SU-DHL-6 (cell line): ENCODE measurements around the gene CACNA1C.

ENCODE experiments used
- H2AFZ ChIP-seq: fragments of 200-600 bp; sonication (generic); 2 replicates; pipeline ENCODE4 v1.6.1; 2014; ENCODE audit warnings: low read depth, mild to moderate bottlenecking, moderate library complexity, mixed read lengths, antibody characterized with exemption, low read length; ENCODE audit not compliant: severe bottlenecking
- H3F3A ChIP-seq: fragments of 200-600 bp; shearing (Covaris generic); 2 replicates; pipeline ENCODE4 v1.6.0; 2016; ENCODE audit warnings: antibody characterized with exemption, mild to moderate bottlenecking; ENCODE audit not compliant: insufficient read depth
- H3K27ac ChIP-seq: fragments of 200-600 bp; sonication (generic); 2 replicates; pipeline ENCODE4 v1.5.1; 2016; ENCODE audit warnings: low read depth, mild to moderate bottlenecking, low read length, moderate library complexity, mixed read lengths
- H3K27me3 ChIP-seq: fragments of 200-600 bp; sonication (generic), shearing (Covaris generic); 2 replicates; pipeline ENCODE4 v1.6.0; 2014; ENCODE audit warnings: mild to moderate bottlenecking, low read length
- H3K36me3 ChIP-seq: fragments of 200-600 bp; sonication (generic); 2 replicates; pipeline ENCODE4 v1.6.1; 2014; ENCODE audit warnings: mild to moderate bottlenecking, low read length, mixed read lengths
- H3K4me2 ChIP-seq: fragments of 300-600, 200-600 bp; shearing (Covaris generic), sonication (generic); 2 replicates; pipeline ENCODE4 v1.6.0; 2014; ENCODE audit warnings: low read length, low read depth, mild to moderate bottlenecking; ENCODE audit not compliant: poor library complexity, severe bottlenecking
- H3K4me3 ChIP-seq: fragments of 200-600 bp; sonication (generic); 2 replicates; pipeline ENCODE4 v1.5.1; 2014; ENCODE audit warnings: antibody characterized with exemption, low read length, mild to moderate bottlenecking, mixed read lengths; ENCODE audit not compliant: insufficient read depth, poor library complexity, severe bottlenecking
- H3K79me2 ChIP-seq: fragments of 200-600 bp; sonication (generic); 2 replicates; pipeline ENCODE4 v1.6.1; 2014; ENCODE audit warnings: mild to moderate bottlenecking, low read length, moderate library complexity; ENCODE audit not compliant: insufficient read depth
- H3K9ac ChIP-seq: fragments of 200-600 bp; sonication (generic); 2 replicates; pipeline ENCODE4 v1.7.0; 2014; ENCODE audit warnings: mild to moderate bottlenecking, low read length
- H3K9me2 ChIP-seq: fragments of 200-600 bp; sonication (generic); replicated peaks from 2 replicates; pipeline ENCODE4 v1.6.1; 2014; ENCODE audit warnings: low read length; ENCODE audit not compliant: insufficient read depth
- H3K9me3 ChIP-seq: fragments of 200-600 bp; sonication (generic); 2 replicates; pipeline ENCODE4 v1.6.1; 2014; ENCODE audit warnings: low read length, mixed read lengths; ENCODE audit not compliant: insufficient read depth
- H4K20me1 ChIP-seq: fragments of 200-600 bp; sonication (generic); 2 replicates; pipeline ENCODE4 v1.6.1; 2014; ENCODE audit warnings: low read depth, mild to moderate bottlenecking, antibody characterized with exemption, low read length, moderate library complexity, mixed read lengths
- CTCF ChIP-seq: fragments of 200-600 bp; sonication (generic); IDR thresholded peaks from one replicate; pipeline ENCODE4 v1.5.1; 2017; ENCODE audit warnings: antibody characterized with exemption, mild to moderate bottlenecking, low read length, moderate library complexity; ENCODE audit not compliant: insufficient read depth, poor library complexity, severe bottlenecking
- EZH2phosphoT487 ChIP-seq: fragments of 200-600 bp; sonication (generic), shearing (Covaris generic); conservative IDR thresholded peaks from 2 replicates; pipeline ENCODE4 v1.6.1; 2018; ENCODE audit warnings: mild to moderate bottlenecking, antibody characterized with exemption, low read length, moderate library complexity, mixed read lengths

Gene CACNA1C

GRCh38 chr12:2614341-2614740 is 561.6 kb downstream of the CACNA1C start:
- H3K4me3 ChIP-seq: no peak overlapping the region
- no peak overlapping the region for H3K9ac ChIP-seq
- H3K27ac ChIP-seq: no peak overlapping the region
- TF ChIP-seq CTCF (no peak), EZH2phosphoT487 (no peak)
- no peaks in the 10 kb centered on the region for H3K9me3 ChIP-seq
- no peaks in the 10 kb centered on the region for H3K79me2 ChIP-seq
- H3K4me2 ChIP-seq: no peak overlapping the region
- H3F3A ChIP-seq: no peaks in the 10 kb centered on the region
- H2AFZ ChIP-seq: no peak overlapping the region
- no peaks in the 10 kb centered on the region for H3K27me3 ChIP-seq
- no peaks in the 10 kb centered on the region for H4K20me1 ChIP-seq
- H3K36me3 ChIP-seq: no peaks in the 10 kb centered on the region
- H3K9me2 ChIP-seq: no peaks in the 10 kb centered on the region

- Histone ChIP-seq H3K36me3 (no peaks in the 10 kb centered on the region), H2AFZ (no peak overlapping the region), H3K9ac (no peak overlapping the region), H3K79me2 (no peaks in the 10 kb centered on the region), H3K9me3 (no peaks in the 10 kb centered on the region), H3K27ac (no peak overlapping the region), H4K20me1 (no peaks in the 10 kb centered on the region), H3K9me2 (no peaks in the 10 kb centered on the region), H3K4me3 (no peak overlapping the region), H3K27me3 (no peaks in the 10 kb centered on the region), H3F3A (no peaks in the 10 kb centered on the region), H3K4me2 (no peak overlapping the region)
- TF ChIP-seq CTCF: no peak
- no peak for TF ChIP-seq EZH2phosphoT487
Measured at GRCh38 chr12:2615665-2616402, 563.0 kb downstream of the CACNA1C start.

GRCh38 chr12:2616763-2617162 is 564.0 kb downstream of the CACNA1C start:
- Histone ChIP-seq H3K9me3 (no peaks in the 10 kb centered on the region), H3K4me2 (no peak overlapping the region), H3K9me2 (no peaks in the 10 kb centered on the region), H3K27ac (no peak overlapping the region), H4K20me1 (no peaks in the 10 kb centered on the region), H2AFZ (no peak overlapping the region), H3K36me3 (no peaks in the 10 kb centered on the region), H3K4me3 (no peak overlapping the region), H3K9ac (no peak overlapping the region), H3K79me2 (no peaks in the 10 kb centered on the region), H3F3A (no peaks in the 10 kb centered on the region), H3K27me3 (no peaks in the 10 kb centered on the region)
- TF ChIP-seq EZH2phosphoT487: no peak
- no peak for TF ChIP-seq CTCF
